Measurements from ENCODE around the gene SLC12A9.

SLC12A9 gene

GRCh38 chr7:100885440-100886141 is 33.1 kb downstream of the SLC12A9 start:
- DNase-seq, result no peak

DNA sequence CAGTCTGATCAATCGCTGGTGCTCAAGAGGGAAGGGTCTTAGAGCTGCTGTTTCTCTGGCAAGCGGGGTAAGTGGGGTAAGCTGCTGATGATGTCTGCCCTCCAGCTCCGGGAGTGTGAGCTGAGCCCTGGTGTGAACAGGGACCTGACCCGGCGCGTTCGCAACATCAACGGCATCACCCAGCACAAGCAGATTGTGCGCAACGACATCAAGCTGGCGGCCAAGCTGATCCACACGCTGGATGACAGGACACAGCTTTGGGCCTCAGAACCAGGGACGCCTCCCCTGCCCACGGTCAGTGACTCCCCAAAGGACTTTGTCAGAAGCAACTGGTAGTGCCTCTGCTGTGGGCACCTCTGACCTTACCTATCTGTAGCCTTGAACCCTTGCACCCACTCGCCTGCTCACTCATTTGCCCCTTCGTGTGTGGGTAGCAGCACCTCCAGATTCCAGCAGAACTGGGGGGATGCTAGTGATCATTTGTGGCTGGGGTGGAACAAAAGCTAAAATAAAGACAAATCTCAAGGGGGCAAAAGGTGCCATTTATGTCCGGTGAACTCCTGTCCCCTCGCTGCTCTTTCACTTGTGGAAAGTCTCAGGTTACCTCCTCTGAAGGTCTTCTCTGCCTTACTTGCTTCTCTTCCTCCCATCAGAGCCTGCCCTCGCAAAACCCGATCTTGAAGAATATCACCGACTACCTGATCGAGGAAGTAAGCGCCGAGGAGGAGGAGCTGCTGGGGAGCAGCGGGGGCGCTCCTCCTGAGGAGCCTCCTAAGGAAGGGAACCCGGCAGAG is 33.8 kb downstream of the SLC12A9 start:
- DNase-seq, result no peak

- no peak for DNase-seq
Measured at GRCh38 chr7:100886936-100887515, 34.5 kb downstream of the SLC12A9 start.

DNA sequence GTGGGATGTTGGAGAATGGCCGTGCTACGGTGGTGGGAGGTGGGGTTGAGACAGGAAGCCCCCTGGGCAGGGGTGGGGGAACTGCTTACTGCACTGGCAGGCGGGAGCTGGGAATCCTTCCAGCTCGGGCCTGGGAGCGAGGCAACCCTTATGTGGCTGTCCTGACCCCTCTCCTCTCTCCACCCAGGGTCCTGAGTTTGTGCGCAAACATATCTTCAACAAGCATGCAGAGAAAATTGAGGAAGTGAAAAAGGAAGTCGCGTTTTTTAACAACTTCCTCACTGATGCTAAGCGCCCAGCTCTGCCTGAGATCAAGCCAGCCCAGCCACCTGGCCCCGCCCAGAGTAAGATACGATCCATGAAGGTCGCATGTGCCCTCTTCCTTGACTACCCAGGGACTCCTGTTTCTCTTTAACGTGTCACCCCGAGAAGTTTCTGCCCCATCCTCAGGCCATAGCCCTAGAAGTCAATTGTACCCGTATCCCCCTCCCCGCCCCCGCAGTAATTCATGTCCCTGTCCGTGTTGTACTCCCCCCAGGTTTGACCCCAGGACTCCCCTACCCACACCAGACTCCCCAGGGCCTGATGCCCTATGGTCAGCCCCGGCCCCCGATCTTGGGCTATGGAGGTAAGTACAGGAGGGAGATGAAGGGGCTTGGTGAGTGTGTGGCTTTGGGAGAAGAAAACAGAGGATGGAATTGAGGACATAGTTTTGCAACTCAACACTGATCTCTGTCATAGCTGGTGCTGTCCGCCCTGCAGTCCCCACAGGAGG is 35.2 kb downstream of the SLC12A9 start:
- DNase-seq, result no peak

DNA sequence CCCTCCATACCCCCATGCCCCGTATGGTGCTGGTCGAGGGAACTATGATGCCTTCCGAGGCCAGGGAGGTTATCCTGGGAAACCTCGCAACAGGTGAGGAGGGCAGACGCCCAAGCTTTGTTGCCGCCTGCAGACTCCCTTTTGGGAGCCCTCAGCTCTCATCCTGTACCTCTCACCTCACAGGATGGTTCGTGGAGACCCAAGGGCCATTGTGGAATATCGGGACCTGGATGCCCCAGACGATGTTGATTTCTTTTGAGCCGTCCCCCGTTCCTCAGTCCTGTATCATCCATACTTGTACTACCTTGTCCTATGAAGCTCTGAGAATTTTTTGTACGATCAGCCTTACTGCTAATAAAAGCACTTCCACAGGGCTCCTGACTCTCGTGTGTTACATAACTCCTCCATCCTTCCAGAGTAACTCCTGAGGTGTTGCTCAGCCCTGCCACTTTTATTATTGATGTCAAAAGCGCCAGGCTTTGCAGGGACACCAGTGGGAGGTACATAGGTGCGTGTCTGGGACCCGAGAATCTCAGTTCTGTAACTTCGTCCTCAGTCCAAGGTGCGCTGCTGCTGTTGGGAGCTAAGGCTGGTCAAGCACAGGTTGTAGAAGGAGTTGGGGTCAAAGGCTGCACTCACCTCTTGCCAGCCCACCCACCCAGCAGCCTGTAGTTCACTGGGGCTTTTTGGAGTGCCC is 35.9 kb downstream of the SLC12A9 start:
- DNase-seq, result no peak

GRCh38 chr7:100888988-100889750 is 36.7 kb downstream of the SLC12A9 start, which contains the start of gene UFSP1:
TSS of gene UFSP1 (minus strand) at chr7:100889715. CDS start at chr7:100889271, 444 bp downstream.
- no peak for DNase-seq

DNA sequence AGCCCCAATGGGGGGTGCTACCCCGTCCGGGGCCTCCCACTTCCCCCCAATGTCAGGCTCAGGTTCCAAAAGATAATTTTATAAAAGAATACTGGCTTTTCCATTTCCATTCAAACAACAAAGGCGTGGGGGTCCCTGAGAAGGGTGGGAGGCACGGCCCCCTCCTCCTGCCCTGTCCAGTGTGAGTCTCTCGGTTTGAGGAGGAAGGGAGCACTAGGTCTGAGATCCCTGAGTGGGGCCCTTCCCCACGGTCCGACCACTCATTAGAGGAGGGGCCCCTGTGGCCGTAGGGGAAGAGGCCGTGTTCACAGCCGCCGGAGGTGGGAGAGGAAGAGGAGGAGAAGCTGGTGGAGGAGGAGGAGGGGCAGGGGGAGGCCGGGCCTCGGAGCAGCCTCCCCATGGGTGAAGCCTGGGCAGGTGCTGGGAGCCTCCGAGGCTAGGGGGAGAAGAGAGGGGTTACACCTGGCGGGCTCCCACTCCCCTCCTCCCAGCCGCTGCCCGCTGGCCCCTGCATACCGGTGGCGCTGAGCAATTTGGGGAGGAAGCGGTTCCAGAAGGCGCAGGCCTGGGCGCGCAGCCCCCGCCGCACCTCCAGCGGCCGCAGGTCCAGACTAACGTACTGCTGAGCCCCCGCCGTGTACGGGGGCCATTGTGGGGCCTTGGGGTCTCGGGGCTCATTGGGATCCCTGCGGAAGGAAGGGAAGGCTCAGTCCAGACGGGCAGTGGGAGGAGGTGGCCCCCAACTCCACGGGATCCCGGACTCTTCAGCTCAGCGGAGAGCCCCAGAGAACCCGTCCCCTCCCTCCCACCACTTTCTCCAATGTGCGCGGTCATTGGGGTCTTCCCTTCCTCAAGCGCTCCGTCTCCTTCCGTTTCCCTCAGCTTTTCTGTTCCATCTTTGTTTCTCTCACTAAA is 38.4 kb downstream of the SLC12A9 start:
- DNase-seq, result no peak

- DNase-seq, result no peak
Measured at GRCh38 chr7:100891568-100892247, 39.2 kb downstream of the SLC12A9 start.

- DNase-seq, result no peak
Measured at GRCh38 chr7:100892364-100893317, 40.1 kb downstream of the SLC12A9 start.

- DNase-seq, result no peak
Measured at GRCh38 chr7:100893318-100893895, 40.9 kb downstream of the SLC12A9 start.

- no peak for DNase-seq
Measured at GRCh38 chr7:100893910-100894721, 41.6 kb downstream of the SLC12A9 start.

GRCh38 chr7:100894860-100895700 is 42.6 kb downstream of the SLC12A9 start:
- DNase-seq, result no peak

DNA sequence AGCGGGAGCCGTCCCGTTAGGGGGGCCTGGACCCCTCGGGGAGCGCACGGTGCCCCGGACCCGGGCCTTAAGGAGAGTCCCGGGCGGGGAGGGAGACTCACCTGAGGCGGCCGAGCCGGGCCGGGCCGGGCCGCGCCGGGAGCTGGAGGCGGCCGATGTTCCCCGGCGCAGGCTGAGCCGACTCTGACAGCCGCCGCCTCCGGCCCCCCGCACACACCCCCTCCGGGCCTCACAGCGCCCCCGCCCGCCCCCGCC is 43.1 kb downstream of the SLC12A9 start, which contains the start of gene ACHE:
TSS of gene ACHE (minus strand) at position 188 of the 255 bp plus-strand sequence. CDS start 1,656 bp downstream, outside the sequence.
- DNase-seq, result no peak

DNA sequence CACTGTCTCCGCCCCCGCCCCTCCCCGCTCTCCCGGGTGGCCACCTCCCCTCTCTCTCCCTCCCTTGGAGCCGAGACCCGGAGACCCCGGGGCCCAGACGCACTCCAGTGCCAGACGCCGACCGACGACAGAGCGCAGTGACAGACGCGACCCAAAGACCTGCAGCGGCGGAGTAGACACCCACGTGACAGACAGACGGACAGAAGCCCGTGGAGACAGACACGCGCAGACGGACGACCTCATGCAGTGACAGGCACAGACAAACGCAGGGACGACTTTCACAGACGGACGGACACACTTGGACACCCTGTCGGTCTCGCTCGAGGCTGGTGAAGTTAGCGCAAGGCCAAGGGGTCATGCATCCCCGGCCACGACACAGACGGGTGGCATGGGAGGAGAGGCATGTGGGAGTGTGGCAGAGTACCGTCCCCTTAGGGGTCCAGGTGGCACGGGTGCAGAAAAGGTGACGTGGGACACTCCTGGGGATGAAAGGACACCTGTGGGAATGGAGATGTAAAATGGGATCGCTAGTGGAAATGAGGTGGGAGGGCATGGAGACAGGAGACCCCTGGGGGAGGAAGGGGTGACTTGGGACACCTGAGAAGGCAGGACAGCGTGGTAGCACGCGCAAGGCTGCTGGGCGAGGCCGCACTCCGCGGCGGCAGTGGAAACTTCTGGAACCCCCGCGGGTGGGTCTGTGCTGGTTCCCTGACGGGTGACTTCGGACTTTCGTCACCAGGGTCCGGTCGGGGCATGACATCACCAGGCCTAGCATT is 43.6 kb downstream of the SLC12A9 start:
- DNase-seq, result no peak

DNA sequence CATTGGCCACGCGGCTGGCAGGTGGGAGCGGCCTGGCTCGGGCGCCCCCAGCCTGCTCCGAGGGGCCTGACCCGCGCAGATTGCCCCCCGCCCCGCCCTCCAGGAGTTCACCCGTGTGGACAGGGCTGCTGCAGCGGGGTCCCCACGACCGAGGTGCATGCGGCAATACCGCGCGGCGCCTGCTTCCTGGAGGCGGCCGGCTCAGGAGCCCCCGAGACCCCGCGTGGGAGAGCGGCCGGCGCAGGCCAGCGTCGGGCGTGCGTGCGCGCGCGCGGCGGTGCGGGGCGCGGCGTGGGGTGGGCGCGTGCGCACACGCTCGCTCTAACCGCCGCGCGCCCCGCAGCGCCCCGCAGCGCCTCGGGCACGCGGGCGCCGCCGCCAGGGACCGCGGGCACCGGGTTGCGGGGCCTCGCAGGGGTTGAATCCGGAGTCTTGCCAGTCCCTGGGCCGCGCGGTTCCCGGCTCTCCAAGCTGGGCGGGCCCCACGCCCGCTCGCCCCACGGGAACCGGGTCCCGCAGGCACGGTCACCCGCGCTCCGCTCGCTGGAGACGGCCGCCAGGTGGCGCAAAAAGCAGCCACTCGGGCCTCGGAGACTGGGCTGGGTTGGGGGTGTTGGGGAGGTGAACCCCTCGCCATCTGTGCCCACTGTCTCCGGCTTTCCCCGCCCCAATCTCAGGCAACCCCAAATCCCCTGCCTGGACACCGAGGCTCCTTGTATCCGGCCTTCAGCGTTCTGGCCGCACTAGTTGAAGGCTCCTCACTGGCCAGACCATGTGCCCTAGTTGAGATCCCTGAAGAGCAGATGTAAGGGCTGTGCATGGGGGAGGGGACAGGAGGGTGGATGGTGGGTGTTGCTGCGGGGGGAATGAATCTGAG is 44.5 kb downstream of the SLC12A9 start:
- no peak for DNase-seq

All from NCI-H187 (cell line).